Lower leg skin (tissue), 4 donors: ENCODE results near the gene PARL. TPM values are rescaled to one million over a fixed set of nuclear protein-coding genes. Genes with fewer than 3 reads are reported as not detected.

Source experiments
- DNase-seq, 2 donors: peaks; one replicate each; pipeline ENCODE4 v3.0.0-alpha.2; 2019; ENCODE audit warnings: low spot score in 2 of 2
- H3K4me3 ChIP-seq: fragments of 200-600 bp; sonication (generic); 2 replicates; pipeline ENCODE4 v1.5.1; 2017; ENCODE audit warnings: mild to moderate bottlenecking, low read depth; ENCODE audit not compliant: poor library complexity, severe bottlenecking
- CTCF ChIP-seq, 3 donors: fragments of 450-650 bp; IDR thresholded peaks; one replicate each; pipeline ENCODE4 v1.5.1; 2016; ENCODE audit warnings: antibody characterized with exemption in 3 of 3, mild to moderate bottlenecking in 3 of 3, moderate library complexity in 2 of 3
- POLR2A ChIP-seq, 2 donors: fragments of 450-650 bp; IDR thresholded peaks; one replicate each; pipeline ENCODE4 v1.6.1; 2016 to 2017; ENCODE audit warnings: antibody characterized with exemption in 2 of 2, mild to moderate bottlenecking in 1 of 2, moderate library complexity in 1 of 2
- WGBS, 2 donors: methylation state at CpG; one replicate each; pipeline ENCODE4 v1.1.5; 2018; 5-methylcytosine and 5-hydroxymethylcytosine counted together
- intact Hi-C: fragments of 100-400 bp; cut with DNase I; formaldehyde crosslinking; loops from one replicate; pipeline ENCODE4 v1.15.0; 2023; ENCODE audit warnings: low total_unique reads
- total RNA-seq, 4 donors: library from RNA; depleted of rRNA; stranded (reverse); fragments of >200 nt; gene quantifications; one replicate each; pipeline ENCODE4 v1.1.0, GENCODE V29; 2016

Gene PARL
- total RNA-seq, 4 donors from 2014 or later = 19.5 to 40.5 (median 22.3) TPM

GRCh38 chr3:183914856-183915255 is 30.2 kb upstream of the PARL start:
- TF ChIP-seq POLR2A (IDR thresholded peaks at IDR 0.05) (no peak), CTCF (IDR thresholded peaks at IDR 0.05) (no peak)
- intact Hi-C loops = loop anchor here (5.0 kb wide), 1 partner anchor 102 kb away; the partner anchor contains the start of gene ABCC5
- H3K4me3 ChIP-seq = no peak overlapping the region
- DNase-seq = no peak
- WGBS, 2 donors = 88 to 93% methylated on average over 5 of the region's 5 CpGs

GRCh38 chr3:183913580-183913920 is 28.9 kb upstream of the PARL start:
- TF ChIP-seq POLR2A (IDR thresholded peaks at IDR 0.05) = no peak
- TF ChIP-seq CTCF (IDR thresholded peaks at IDR 0.05) = no peak
- no peak for DNase-seq
- intact Hi-C loops = loop anchor here (5.0 kb wide), 1 partner anchor 104 kb away; the partner anchor contains the start of gene ABCC5
- H3K4me3 ChIP-seq = no peak overlapping the region
- 73 to 77% methylated on average over 9 of the region's 9 CpGs for WGBS, 2 donors

GRCh38 chr3:183912895-183913579 is 28.4 kb upstream of the PARL start:
- 86 to 88% methylated on average over 10 of the region's 10 CpGs for WGBS, 2 donors
- intact Hi-C loops = loop anchor here (5.0 kb wide), 1 partner anchor 104 kb away; the partner anchor contains the start of gene ABCC5
- TF ChIP-seq POLR2A (IDR thresholded peaks at IDR 0.05) = no peak
- TF ChIP-seq CTCF (IDR thresholded peaks at IDR 0.05) = no peak
- H3K4me3 ChIP-seq = no peak overlapping the region
- DNase-seq = no peak

- no peak for TF ChIP-seq POLR2A (IDR thresholded peaks at IDR 0.05)
- 91 to 94% methylated on average over 8 of the region's 8 CpGs for WGBS, 2 donors
- intact Hi-C loops = loop anchor here (5.0 kb wide), 1 partner anchor 105 kb away; the partner anchor contains the start of gene ABCC5
- DNase-seq = no peak
- H3K4me3 ChIP-seq = no peak overlapping the region
Observed at GRCh38 chr3:183911763-183912506, 27.3 kb upstream of the PARL start.

- no peak for DNase-seq
- intact Hi-C loops = loop anchor here (5.0 kb wide), 1 partner anchor 106 kb away; the partner anchor contains the start of gene ABCC5
- TF ChIP-seq CTCF (IDR thresholded peaks at IDR 0.05) (no peak), POLR2A (IDR thresholded peaks at IDR 0.05) (no peak)
- no peak overlapping the region for H3K4me3 ChIP-seq
- WGBS, 2 donors = 78 to 81% methylated on average over 6 of the region's 6 CpGs
Observed at GRCh38 chr3:183911087-183911486, 26.4 kb upstream of the PARL start.

- intact Hi-C loops = no loop called here
- DNase-seq = no peak
Observed at GRCh38 chr3:183909030-183909600, 24.4 kb upstream of the PARL start.

More at GRCh38 chr3:183909030-183909600, 24.4 kb upstream of the PARL start:
- TF ChIP-seq CTCF (IDR thresholded peaks at IDR 0.05) = no peak
- TF ChIP-seq POLR2A (IDR thresholded peaks at IDR 0.05) = no peak
- no peak overlapping the region for H3K4me3 ChIP-seq
- 73 to 79% methylated on average over 11 to 13 of the region's 14 CpGs for WGBS, 2 donors
